Measurements from ENCODE around the gene HPDL. TPM values are rescaled to one million over a fixed set of nuclear protein-coding genes. Genes with fewer than 3 reads are reported as not detected.

HPDL gene
- total and polyA plus RNA-seq, 2 of the 8 experiments (the other 6 are each of a cell fraction or from before 2014, with no cell fraction given) = 58.5 to 62.7 TPM

DNA sequence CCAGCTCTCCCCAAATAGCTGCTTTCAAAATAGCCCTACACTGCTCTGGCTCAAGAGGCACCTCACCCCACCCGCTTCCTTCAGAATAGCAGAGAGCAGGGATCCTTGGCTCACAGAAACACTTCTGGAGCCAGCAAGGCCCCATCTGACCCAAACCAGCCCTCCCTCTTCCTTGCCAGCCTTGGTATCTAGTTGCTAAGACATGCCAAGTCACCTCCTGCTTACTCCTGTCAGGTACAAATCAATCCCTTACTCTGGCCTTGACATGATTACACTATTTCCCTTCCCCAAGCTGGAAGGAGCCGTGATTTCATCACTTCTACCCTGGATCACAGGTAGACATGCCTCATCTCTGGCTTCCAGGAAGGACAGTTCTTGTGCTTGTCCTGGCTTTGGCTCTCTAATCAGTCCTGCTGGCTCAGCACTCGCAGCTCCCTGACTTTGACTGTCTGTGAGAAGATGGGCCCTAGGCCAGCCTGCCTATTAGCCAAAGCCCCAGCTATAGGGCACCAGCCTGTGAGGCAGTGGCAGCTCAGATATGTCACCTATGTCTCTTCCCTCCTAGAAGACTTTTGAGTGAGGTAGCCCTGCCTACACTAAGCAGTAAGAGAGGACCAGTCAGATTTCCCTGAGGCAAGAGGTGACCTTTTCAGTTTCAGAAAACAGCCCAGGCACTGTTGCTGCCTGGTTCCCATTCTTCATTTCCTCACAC is 22.4 kb downstream of the HPDL start (continued):
- TF ChIP-seq, protein P1, sequence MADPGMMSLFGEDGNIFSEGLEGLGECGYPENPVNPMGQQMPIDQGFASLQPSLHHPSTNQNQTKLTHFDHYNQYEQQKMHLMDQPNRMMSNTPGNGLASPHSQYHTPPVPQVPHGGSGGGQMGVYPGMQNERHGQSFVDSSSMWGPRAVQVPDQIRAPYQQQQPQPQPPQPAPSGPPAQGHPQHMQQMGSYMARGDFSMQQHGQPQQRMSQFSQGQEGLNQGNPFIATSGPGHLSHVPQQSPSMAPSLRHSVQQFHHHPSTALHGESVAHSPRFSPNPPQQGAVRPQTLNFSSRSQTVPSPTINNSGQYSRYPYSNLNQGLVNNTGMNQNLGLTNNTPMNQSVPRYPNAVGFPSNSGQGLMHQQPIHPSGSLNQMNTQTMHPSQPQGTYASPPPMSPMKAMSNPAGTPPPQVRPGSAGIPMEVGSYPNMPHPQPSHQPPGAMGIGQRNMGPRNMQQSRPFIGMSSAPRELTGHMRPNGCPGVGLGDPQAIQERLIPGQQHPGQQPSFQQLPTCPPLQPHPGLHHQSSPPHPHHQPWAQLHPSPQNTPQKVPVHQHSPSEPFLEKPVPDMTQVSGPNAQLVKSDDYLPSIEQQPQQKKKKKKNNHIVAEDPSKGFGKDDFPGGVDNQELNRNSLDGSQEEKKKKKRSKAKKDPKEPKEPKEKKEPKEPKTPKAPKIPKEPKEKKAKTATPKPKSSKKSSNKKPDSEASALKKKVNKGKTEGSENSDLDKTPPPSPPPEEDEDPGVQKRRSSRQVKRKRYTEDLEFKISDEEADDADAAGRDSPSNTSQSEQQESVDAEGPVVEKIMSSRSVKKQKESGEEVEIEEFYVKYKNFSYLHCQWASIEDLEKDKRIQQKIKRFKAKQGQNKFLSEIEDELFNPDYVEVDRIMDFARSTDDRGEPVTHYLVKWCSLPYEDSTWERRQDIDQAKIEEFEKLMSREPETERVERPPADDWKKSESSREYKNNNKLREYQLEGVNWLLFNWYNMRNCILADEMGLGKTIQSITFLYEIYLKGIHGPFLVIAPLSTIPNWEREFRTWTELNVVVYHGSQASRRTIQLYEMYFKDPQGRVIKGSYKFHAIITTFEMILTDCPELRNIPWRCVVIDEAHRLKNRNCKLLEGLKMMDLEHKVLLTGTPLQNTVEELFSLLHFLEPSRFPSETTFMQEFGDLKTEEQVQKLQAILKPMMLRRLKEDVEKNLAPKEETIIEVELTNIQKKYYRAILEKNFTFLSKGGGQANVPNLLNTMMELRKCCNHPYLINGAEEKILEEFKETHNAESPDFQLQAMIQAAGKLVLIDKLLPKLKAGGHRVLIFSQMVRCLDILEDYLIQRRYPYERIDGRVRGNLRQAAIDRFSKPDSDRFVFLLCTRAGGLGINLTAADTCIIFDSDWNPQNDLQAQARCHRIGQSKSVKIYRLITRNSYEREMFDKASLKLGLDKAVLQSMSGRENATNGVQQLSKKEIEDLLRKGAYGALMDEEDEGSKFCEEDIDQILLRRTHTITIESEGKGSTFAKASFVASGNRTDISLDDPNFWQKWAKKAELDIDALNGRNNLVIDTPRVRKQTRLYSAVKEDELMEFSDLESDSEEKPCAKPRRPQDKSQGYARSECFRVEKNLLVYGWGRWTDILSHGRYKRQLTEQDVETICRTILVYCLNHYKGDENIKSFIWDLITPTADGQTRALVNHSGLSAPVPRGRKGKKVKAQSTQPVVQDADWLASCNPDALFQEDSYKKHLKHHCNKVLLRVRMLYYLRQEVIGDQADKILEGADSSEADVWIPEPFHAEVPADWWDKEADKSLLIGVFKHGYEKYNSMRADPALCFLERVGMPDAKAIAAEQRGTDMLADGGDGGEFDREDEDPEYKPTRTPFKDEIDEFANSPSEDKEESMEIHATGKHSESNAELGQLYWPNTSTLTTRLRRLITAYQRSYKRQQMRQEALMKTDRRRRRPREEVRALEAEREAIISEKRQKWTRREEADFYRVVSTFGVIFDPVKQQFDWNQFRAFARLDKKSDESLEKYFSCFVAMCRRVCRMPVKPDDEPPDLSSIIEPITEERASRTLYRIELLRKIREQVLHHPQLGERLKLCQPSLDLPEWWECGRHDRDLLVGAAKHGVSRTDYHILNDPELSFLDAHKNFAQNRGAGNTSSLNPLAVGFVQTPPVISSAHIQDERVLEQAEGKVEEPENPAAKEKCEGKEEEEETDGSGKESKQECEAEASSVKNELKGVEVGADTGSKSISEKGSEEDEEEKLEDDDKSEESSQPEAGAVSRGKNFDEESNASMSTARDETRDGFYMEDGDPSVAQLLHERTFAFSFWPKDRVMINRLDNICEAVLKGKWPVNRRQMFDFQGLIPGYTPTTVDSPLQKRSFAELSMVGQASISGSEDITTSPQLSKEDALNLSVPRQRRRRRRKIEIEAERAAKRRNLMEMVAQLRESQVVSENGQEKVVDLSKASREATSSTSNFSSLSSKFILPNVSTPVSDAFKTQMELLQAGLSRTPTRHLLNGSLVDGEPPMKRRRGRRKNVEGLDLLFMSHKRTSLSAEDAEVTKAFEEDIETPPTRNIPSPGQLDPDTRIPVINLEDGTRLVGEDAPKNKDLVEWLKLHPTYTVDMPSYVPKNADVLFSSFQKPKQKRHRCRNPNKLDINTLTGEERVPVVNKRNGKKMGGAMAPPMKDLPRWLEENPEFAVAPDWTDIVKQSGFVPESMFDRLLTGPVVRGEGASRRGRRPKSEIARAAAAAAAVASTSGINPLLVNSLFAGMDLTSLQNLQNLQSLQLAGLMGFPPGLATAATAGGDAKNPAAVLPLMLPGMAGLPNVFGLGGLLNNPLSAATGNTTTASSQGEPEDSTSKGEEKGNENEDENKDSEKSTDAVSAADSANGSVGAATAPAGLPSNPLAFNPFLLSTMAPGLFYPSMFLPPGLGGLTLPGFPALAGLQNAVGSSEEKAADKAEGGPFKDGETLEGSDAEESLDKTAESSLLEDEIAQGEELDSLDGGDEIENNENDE (IDR thresholded peaks at IDR 0.05; ENCODE audit: insufficient replicate concordance, low read length) = no peak
- TF ChIP-seq, protein P2, sequence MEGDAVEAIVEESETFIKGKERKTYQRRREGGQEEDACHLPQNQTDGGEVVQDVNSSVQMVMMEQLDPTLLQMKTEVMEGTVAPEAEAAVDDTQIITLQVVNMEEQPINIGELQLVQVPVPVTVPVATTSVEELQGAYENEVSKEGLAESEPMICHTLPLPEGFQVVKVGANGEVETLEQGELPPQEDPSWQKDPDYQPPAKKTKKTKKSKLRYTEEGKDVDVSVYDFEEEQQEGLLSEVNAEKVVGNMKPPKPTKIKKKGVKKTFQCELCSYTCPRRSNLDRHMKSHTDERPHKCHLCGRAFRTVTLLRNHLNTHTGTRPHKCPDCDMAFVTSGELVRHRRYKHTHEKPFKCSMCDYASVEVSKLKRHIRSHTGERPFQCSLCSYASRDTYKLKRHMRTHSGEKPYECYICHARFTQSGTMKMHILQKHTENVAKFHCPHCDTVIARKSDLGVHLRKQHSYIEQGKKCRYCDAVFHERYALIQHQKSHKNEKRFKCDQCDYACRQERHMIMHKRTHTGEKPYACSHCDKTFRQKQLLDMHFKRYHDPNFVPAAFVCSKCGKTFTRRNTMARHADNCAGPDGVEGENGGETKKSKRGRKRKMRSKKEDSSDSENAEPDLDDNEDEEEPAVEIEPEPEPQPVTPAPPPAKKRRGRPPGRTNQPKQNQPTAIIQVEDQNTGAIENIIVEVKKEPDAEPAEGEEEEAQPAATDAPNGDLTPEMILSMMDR (IDR thresholded peaks at IDR 0.05; ENCODE audit: control extremely low read depth in 1 of 3, insufficient read depth in 1 of 3, low read depth in 1 of 3, low read length in 3 of 3) = no peak
- TF ChIP-seq PHF8 (conservative IDR thresholded peaks at IDR 0.05; ENCODE audit: low read depth, low read length) (no peak), CHD2 (IDR thresholded peaks at IDR 0.05; ENCODE audit: low read length) (no peak), MAFK (IDR thresholded peaks at IDR 0.05; ENCODE audit: low read depth, low read length) (no peak), GTF2F1 (IDR thresholded peaks at IDR 0.05; ENCODE audit: borderline replicate concordance, low read depth, low read length) (no peak), RBBP5 (IDR thresholded peaks at IDR 0.05; ENCODE audit: borderline replicate concordance, low read depth, low read length) (no peak)

Measured in H1 (cell line).